Measurements from ENCODE around the gene BUD13.

DNA sequence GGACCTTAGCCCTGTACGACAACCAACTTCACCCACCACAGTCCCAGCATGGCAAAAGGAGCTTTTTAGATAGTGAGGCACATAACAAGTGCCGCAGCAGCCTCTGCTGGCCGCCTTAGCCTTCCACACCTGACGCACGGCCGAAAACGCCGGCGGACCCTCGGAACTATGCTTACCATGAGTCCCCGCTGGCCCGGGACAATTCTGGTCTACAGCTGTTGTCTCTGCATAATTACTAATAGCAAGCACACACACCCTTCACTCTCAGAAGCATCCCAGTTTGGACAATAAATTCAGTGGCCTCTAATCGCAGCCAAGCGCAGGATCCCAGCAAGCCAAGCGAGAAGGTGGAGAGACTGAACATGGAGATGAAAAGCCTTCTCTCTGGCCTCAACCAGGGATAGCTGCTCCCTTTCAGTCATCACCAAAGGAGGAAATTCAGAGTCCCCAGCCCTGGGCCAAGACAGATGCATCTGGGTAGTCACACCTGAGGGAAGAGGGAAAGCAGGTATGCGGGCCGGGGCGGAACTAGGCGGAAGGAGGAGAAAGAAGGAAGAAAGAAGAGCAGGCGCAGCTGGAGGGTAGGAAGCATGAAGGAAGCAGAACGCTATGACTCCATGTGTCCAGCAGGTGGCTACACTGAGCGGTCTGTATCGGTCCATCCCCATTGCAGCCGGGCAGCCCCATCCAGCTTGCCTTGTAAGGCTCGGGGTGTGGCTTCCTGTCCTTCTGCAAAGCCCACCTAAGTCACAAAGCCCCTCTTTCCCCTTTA is 40.3 kb downstream of the BUD13 start:
- TF ChIP-seq, protein P1, sequence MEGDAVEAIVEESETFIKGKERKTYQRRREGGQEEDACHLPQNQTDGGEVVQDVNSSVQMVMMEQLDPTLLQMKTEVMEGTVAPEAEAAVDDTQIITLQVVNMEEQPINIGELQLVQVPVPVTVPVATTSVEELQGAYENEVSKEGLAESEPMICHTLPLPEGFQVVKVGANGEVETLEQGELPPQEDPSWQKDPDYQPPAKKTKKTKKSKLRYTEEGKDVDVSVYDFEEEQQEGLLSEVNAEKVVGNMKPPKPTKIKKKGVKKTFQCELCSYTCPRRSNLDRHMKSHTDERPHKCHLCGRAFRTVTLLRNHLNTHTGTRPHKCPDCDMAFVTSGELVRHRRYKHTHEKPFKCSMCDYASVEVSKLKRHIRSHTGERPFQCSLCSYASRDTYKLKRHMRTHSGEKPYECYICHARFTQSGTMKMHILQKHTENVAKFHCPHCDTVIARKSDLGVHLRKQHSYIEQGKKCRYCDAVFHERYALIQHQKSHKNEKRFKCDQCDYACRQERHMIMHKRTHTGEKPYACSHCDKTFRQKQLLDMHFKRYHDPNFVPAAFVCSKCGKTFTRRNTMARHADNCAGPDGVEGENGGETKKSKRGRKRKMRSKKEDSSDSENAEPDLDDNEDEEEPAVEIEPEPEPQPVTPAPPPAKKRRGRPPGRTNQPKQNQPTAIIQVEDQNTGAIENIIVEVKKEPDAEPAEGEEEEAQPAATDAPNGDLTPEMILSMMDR (IDR thresholded peaks at IDR 0.05), result peak; percentile 97
- TF ChIP-seq POLR2AphosphoS5 (IDR thresholded peaks at IDR 0.05; ENCODE audit: low read depth, low read length) (no peak), TCF7L2 (IDR thresholded peaks at IDR 0.05; ENCODE audit: low read depth, low read length) (no peak), SIN3A (IDR thresholded peaks at IDR 0.05; ENCODE audit: borderline replicate concordance, insufficient read depth, low read depth, low read length) (no peak)
- TF ChIP-seq, protein P2, sequence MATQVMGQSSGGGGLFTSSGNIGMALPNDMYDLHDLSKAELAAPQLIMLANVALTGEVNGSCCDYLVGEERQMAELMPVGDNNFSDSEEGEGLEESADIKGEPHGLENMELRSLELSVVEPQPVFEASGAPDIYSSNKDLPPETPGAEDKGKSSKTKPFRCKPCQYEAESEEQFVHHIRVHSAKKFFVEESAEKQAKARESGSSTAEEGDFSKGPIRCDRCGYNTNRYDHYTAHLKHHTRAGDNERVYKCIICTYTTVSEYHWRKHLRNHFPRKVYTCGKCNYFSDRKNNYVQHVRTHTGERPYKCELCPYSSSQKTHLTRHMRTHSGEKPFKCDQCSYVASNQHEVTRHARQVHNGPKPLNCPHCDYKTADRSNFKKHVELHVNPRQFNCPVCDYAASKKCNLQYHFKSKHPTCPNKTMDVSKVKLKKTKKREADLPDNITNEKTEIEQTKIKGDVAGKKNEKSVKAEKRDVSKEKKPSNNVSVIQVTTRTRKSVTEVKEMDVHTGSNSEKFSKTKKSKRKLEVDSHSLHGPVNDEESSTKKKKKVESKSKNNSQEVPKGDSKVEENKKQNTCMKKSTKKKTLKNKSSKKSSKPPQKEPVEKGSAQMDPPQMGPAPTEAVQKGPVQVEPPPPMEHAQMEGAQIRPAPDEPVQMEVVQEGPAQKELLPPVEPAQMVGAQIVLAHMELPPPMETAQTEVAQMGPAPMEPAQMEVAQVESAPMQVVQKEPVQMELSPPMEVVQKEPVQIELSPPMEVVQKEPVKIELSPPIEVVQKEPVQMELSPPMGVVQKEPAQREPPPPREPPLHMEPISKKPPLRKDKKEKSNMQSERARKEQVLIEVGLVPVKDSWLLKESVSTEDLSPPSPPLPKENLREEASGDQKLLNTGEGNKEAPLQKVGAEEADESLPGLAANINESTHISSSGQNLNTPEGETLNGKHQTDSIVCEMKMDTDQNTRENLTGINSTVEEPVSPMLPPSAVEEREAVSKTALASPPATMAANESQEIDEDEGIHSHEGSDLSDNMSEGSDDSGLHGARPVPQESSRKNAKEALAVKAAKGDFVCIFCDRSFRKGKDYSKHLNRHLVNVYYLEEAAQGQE (IDR thresholded peaks at IDR 0.05; ENCODE audit: insufficient read depth in 1 of 2, low read depth in 2 of 2, low read length in 1 of 2), result no peak
